HepG2 (cell line): ENCODE results near the gene TRIM7. TPM values are rescaled to one million over a fixed set of nuclear protein-coding genes. Genes with fewer than 3 reads are reported as not detected.

Source experiments
- CSRNP1 ChIP-seq: sonication (generic); formaldehyde crosslinking; IDR thresholded peaks from 2 replicates; pipeline ENCODE4 v1.8.1; 2023; ENCODE audit warnings: mild to moderate bottlenecking, missing genetic modification reagents
- GTF3A ChIP-seq: sonication (generic); formaldehyde crosslinking; conservative IDR thresholded peaks from 2 replicates; pipeline ENCODE4 v1.4.0; 2020; ENCODE audit warnings: mild to moderate bottlenecking, missing genetic modification reagents
- HMGXB4 ChIP-seq, 2 experiments: sonication (generic) in 1 of 2; formaldehyde crosslinking in 1 of 2; IDR thresholded peaks; 2 replicates each; pipeline versions ENCODE4 v1.4.0 to v1.6.1; 2018 to 2020; ENCODE audit warnings: missing genetic modification reagents in 2 of 2, borderline replicate concordance in 1 of 2, low read depth in 1 of 2, mild to moderate bottlenecking in 1 of 2, missing biosample characterization in 1 of 2
- MBNL3 ChIP-seq: fragments of 250-450 bp; sonication (Bioruptor Pico); conservative IDR thresholded peaks from 2 replicates; pipeline ENCODE4 v1.8.0; 2022; ENCODE audit warnings: mild to moderate bottlenecking, inconsistent platforms
- MNT ChIP-seq: fragments of 450-650 bp; IDR thresholded peaks from 2 replicates; pipeline ENCODE4 v1.6.1; 2016
- NR0B2 ChIP-seq: sonication (generic); formaldehyde crosslinking; IDR thresholded peaks from 2 replicates; pipeline ENCODE4 v1.4.0; 2020; ENCODE audit warnings: mild to moderate bottlenecking, missing genetic modification reagents
- PAXIP1 ChIP-seq: sonication (generic); formaldehyde crosslinking; conservative IDR thresholded peaks from 2 replicates; pipeline ENCODE4 v1.4.0; 2020; ENCODE audit warnings: mild to moderate bottlenecking, missing genetic modification reagents, moderate library complexity
- PHF20 ChIP-seq: sonication (generic); formaldehyde crosslinking; IDR thresholded peaks from 2 replicates; pipeline ENCODE4 v1.5.0; 2020; ENCODE audit warnings: mild to moderate bottlenecking, missing genetic modification reagents
- RBFOX2 ChIP-seq: fragments of 200-400 bp; formaldehyde crosslinking; IDR thresholded peaks from 2 replicates; pipeline ENCODE4 v1.6.1; 2017; ENCODE audit warnings: low read depth, mild to moderate bottlenecking, low read length
- ZFX ChIP-seq: sonication (generic); formaldehyde crosslinking; IDR thresholded peaks from 2 replicates; pipeline ENCODE4 v1.4.0; 2020; ENCODE audit warnings: mild to moderate bottlenecking, low read depth, missing genetic modification reagents, moderate library complexity
- ZKSCAN5 ChIP-seq: sonication (generic); formaldehyde crosslinking; IDR thresholded peaks from 2 replicates; pipeline ENCODE4 v1.5.1; 2020; ENCODE audit warnings: mild to moderate bottlenecking, missing genetic modification reagents
- ZNF205 ChIP-seq: IDR thresholded peaks from 2 replicates; pipeline ENCODE4 v1.6.1; 2018; ENCODE audit warnings: missing biosample characterization, missing genetic modification reagents
- ZNF275 ChIP-seq: sonication (generic); formaldehyde crosslinking; IDR thresholded peaks from 2 replicates; pipeline ENCODE4 v1.8.0; 2022; ENCODE audit warnings: missing genetic modification reagents, mild to moderate bottlenecking, inconsistent platforms, borderline replicate concordance
- ZNF354B ChIP-seq: sonication (generic); formaldehyde crosslinking; IDR thresholded peaks from 2 replicates; pipeline ENCODE4 v1.8.0; 2022; ENCODE audit warnings: mild to moderate bottlenecking, missing genetic modification reagents
- ZNF451 ChIP-seq: sonication (generic); formaldehyde crosslinking; IDR thresholded peaks from 2 replicates; pipeline ENCODE4 v1.5.0; 2020; ENCODE audit warnings: mild to moderate bottlenecking, missing genetic modification reagents
- ZNF552 ChIP-seq: sonication (generic); formaldehyde crosslinking; IDR thresholded peaks from 2 replicates; pipeline ENCODE4 v1.9.0; 2022; ENCODE audit warnings: missing genetic modification reagents, mild to moderate bottlenecking, borderline replicate concordance
- ZSCAN29 ChIP-seq: sonication (generic); formaldehyde crosslinking; conservative IDR thresholded peaks from 2 replicates; pipeline ENCODE4 v1.4.0; 2020; ENCODE audit warnings: mild to moderate bottlenecking, missing genetic modification reagents
- polyA plus RNA-seq, 8 experiments: library from polyadenylated mRNA; depleted of rRNA in 3 of 8; stranded (reverse) in 7 of 8; unstranded in 1 of 8; fragments of >200 nt; fragmentation: Illumina TruSeq in 4 of 8; extraction: Trizol in 4 of 8; gene quantifications; 2 replicates each; pipeline versions ENCODE4 v1.2.1 to v1.2.3, GENCODE V29; 2011 to 2016; ENCODE audit warnings: low read depth in 4 of 8, missing spikeins in 1 of 8, mixed read lengths in 1 of 8; ENCODE audit not compliant: insufficient read depth in 1 of 8
- total RNA-seq, 5 experiments: library from RNA; depleted of rRNA; stranded (reverse); fragments of >200 nt; fragmentation: Illumina TruSeq; extraction: Trizol; gene quantifications; 2 replicates each; pipeline ENCODE4 v1.2.3, GENCODE V29; 2016; ENCODE audit warnings: low read depth in 1 of 5

The TRIM7 gene
- total and polyA plus RNA-seq, 2 of the 13 experiments (the other 11 are each of a cell fraction or from before 2014, with no cell fraction given), result 0.13 TPM; not detected in 1

- TF ChIP-seq RBFOX2, result no peak
- peak; percentile 69; the same call in 1 of the 2 replicates for TF ChIP-seq ZNF552
- no peak for TF ChIP-seq ZKSCAN5
- TF ChIP-seq HMGXB4 (CRISPR knock-in tag; IDR thresholded peaks at IDR 0.05; ENCODE audit: borderline replicate concordance in 1 of 2, low read depth in 1 of 2), result peak; percentile 100
- peak; percentile 80; the same call in 1 of the 2 replicates for TF ChIP-seq ZSCAN29
- TF ChIP-seq ZNF354B, result no peak
- TF ChIP-seq NR0B2 (CRISPR knock-in tag), result peak; percentile 46
- TF ChIP-seq ZNF451, result peak; percentile 49; the same call in 1 of the 2 replicates
- no peak for TF ChIP-seq MBNL3 (CRISPR knock-in tag)
- TF ChIP-seq MNT, result peak; percentile 37; the same call in 1 of the 2 replicates
- TF ChIP-seq ZNF205 (CRISPR knock-in tag), result 0 out of 2 replicates have a peak, but pooled peaks have one; percentile 70
- peak; percentile 29; the same call in 1 of the 2 replicates for TF ChIP-seq PHF20 (CRISPR knock-in tag)
- TF ChIP-seq GTF3A (CRISPR knock-in tag), result peak; percentile 79
- TF ChIP-seq ZFX (CRISPR knock-in tag), result peak; percentile 80
- TF ChIP-seq PAXIP1, result peak; percentile 51
- TF ChIP-seq ZNF275 (CRISPR knock-in tag), result peak; percentile 63
- 0 out of 2 replicates have a peak, but pooled peaks have one; percentile 1 for TF ChIP-seq CSRNP1 (CRISPR knock-in tag)
Observed at GRCh38 chr5:181221792-181222629, 17.0 kb upstream of the TRIM7 start (continued).
